HL-60 (cell line): Measurements from ENCODE around the gene HSPA1L.

Source experiments
- DNase-seq, 2 experiments: peaks; one replicate each; pipeline ENCODE4 v3.0.0-alpha.2; 2010 to 2020; ENCODE audit warnings: low read depth in 1 of 2, low spot score in 1 of 2
- H3K27ac ChIP-seq: fragments of 250-450 bp; sonication (Bioruptor Pico); replicated peaks from 2 replicates; pipeline ENCODE4 v1.5.1; 2020; ENCODE audit warnings: mild to moderate bottlenecking, moderate library complexity
- H3K27me3 ChIP-seq: fragments of 250-450 bp; sonication (Bioruptor Pico); 2 replicates; pipeline ENCODE4 v1.5.1; 2021; ENCODE audit warnings: mild to moderate bottlenecking, moderate library complexity; ENCODE audit not compliant: insufficient read depth, poor library complexity, severe bottlenecking
- H3K4me3 ChIP-seq: replicated peaks from 2 replicates; pipeline ENCODE4 v1.5.1; 2011; ENCODE audit warnings: mild to moderate bottlenecking, control low read depth, low read length; ENCODE audit not compliant: insufficient read depth
- GABPA ChIP-seq: IDR thresholded peaks from 2 replicates; pipeline ENCODE4 v1.6.1; 2012; ENCODE audit warnings: low read depth
- POLR2AphosphoS5 ChIP-seq: IDR thresholded peaks from 2 replicates; pipeline ENCODE4 v1.6.1; 2012; ENCODE audit warnings: low read depth
- SPI1 ChIP-seq: IDR thresholded peaks from 2 replicates; pipeline ENCODE4 v1.6.1; 2012; ENCODE audit warnings: low read depth, mild to moderate bottlenecking, borderline replicate concordance
- TF ChIP-seq, protein P1 (sequence below): IDR thresholded peaks from 2 replicates; pipeline ENCODE4 v1.6.1; 2012; ENCODE audit warnings: low read depth; ENCODE audit not compliant: insufficient replicate concordance
- TF ChIP-seq, protein P2 (sequence below): IDR thresholded peaks from one replicate; pipeline ENCODE4 v1.5.1; 2011; ENCODE audit warnings: low read length, control low read depth, inconsistent platforms; ENCODE audit not compliant: insufficient read depth

Gene HSPA1L

DNA sequence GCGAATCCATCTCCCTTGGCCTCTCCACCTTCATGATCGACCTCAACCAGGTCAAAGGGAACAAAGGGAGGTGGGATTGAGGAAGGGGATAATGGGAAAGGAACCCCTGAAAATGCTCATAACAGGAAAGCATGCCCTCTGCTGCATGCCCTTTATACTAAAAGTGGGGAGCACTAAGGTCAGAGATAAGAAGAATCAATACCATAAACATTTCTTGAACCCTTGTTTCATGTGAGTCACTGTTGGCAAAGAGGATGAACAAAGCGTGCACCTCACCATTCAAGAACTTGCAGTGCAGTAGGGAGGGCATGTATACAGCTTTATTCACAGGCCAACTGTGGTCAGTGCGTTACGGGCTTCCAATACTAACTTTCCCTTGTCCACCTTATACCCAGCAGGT, 54.3 kb downstream of the HSPA1L start:
- TF ChIP-seq GABPA (no peak), SPI1 (no peak), POLR2AphosphoS5 (no peak)
- TF ChIP-seq, protein P1, sequence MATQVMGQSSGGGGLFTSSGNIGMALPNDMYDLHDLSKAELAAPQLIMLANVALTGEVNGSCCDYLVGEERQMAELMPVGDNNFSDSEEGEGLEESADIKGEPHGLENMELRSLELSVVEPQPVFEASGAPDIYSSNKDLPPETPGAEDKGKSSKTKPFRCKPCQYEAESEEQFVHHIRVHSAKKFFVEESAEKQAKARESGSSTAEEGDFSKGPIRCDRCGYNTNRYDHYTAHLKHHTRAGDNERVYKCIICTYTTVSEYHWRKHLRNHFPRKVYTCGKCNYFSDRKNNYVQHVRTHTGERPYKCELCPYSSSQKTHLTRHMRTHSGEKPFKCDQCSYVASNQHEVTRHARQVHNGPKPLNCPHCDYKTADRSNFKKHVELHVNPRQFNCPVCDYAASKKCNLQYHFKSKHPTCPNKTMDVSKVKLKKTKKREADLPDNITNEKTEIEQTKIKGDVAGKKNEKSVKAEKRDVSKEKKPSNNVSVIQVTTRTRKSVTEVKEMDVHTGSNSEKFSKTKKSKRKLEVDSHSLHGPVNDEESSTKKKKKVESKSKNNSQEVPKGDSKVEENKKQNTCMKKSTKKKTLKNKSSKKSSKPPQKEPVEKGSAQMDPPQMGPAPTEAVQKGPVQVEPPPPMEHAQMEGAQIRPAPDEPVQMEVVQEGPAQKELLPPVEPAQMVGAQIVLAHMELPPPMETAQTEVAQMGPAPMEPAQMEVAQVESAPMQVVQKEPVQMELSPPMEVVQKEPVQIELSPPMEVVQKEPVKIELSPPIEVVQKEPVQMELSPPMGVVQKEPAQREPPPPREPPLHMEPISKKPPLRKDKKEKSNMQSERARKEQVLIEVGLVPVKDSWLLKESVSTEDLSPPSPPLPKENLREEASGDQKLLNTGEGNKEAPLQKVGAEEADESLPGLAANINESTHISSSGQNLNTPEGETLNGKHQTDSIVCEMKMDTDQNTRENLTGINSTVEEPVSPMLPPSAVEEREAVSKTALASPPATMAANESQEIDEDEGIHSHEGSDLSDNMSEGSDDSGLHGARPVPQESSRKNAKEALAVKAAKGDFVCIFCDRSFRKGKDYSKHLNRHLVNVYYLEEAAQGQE = no peak
- TF ChIP-seq, protein P2, sequence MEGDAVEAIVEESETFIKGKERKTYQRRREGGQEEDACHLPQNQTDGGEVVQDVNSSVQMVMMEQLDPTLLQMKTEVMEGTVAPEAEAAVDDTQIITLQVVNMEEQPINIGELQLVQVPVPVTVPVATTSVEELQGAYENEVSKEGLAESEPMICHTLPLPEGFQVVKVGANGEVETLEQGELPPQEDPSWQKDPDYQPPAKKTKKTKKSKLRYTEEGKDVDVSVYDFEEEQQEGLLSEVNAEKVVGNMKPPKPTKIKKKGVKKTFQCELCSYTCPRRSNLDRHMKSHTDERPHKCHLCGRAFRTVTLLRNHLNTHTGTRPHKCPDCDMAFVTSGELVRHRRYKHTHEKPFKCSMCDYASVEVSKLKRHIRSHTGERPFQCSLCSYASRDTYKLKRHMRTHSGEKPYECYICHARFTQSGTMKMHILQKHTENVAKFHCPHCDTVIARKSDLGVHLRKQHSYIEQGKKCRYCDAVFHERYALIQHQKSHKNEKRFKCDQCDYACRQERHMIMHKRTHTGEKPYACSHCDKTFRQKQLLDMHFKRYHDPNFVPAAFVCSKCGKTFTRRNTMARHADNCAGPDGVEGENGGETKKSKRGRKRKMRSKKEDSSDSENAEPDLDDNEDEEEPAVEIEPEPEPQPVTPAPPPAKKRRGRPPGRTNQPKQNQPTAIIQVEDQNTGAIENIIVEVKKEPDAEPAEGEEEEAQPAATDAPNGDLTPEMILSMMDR = no peak
- no peak overlapping the region for H3K4me3 ChIP-seq
- no peak for DNase-seq
- H3K27me3 ChIP-seq = no peaks in the 10 kb centered on the region
- H3K27ac ChIP-seq = no peak overlapping the region
